ENCODE results near the gene TEAD1. TPM values are rescaled to one million over a fixed set of nuclear protein-coding genes. Genes with fewer than 3 reads are reported as not detected.

Gene TEAD1
- total RNA-seq, 2 experiments from 2014 or later: 0.25 to 0.83 TPM

- no peak overlapping the region for H3K4me3 Mint-ChIP-seq
- H3K27ac Mint-ChIP-seq: no peak overlapping the region
- no peaks in the 10 kb centered on the region for H3K4me1 Mint-ChIP-seq (ENCODE audit: low read depth)
- CTCF ChIA-PET: no interaction called here
- POLR2A ChIA-PET: no interaction called here
- peaks cover 58% of the 10 kb centered on the region for H3K27me3 Mint-ChIP-seq
- H3K36me3 Mint-ChIP-seq (ENCODE audit: low read depth): no peaks in the 10 kb centered on the region
- TF ChIP-seq, protein P1, sequence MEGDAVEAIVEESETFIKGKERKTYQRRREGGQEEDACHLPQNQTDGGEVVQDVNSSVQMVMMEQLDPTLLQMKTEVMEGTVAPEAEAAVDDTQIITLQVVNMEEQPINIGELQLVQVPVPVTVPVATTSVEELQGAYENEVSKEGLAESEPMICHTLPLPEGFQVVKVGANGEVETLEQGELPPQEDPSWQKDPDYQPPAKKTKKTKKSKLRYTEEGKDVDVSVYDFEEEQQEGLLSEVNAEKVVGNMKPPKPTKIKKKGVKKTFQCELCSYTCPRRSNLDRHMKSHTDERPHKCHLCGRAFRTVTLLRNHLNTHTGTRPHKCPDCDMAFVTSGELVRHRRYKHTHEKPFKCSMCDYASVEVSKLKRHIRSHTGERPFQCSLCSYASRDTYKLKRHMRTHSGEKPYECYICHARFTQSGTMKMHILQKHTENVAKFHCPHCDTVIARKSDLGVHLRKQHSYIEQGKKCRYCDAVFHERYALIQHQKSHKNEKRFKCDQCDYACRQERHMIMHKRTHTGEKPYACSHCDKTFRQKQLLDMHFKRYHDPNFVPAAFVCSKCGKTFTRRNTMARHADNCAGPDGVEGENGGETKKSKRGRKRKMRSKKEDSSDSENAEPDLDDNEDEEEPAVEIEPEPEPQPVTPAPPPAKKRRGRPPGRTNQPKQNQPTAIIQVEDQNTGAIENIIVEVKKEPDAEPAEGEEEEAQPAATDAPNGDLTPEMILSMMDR (IDR thresholded peaks at IDR 0.05): no peak
- no peaks in the 10 kb centered on the region for H3K9me3 Mint-ChIP-seq
- intact Hi-C loops (cut with micrococcal nuclease): no loop called here
- ATAC-seq: no peak
- DNase-seq: no peak
These were observed 9.8 kb upstream of the TEAD1 start for GRCh38 chr11:12664385-12664784.

DNA sequence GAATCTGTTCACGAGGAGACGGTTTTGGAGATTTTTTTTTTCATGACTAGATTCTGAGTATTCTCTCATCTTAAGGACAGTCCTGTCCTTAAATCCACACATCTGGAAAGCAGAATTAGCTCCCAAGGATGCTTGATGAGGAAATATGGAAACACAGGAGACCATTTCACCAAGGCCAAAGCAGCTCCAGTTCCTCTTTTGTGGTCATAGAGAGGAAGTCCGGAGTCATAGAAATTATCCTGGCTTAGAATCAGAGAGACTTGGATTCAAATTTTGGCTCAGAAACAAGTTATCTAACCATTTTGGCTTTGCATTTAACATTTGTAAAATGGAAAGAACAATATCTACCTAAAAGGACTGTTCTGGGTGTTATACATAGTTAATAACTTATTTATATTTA is 7.3 kb upstream of the TEAD1 start:
- intact Hi-C loops (cut with micrococcal nuclease): no loop called here
- Mint-ChIP-seq H3K4me3 (no peak overlapping the region), H3K9me3 (no peaks in the 10 kb centered on the region), H3K27ac (no peak overlapping the region), H3K36me3 (ENCODE audit: low read depth) (no peaks in the 10 kb centered on the region), H3K4me1 (ENCODE audit: low read depth) (no peaks in the 10 kb centered on the region), H3K27me3 (peaks cover 56% of the 10 kb centered on the region)
- TF ChIP-seq, protein P1 (IDR thresholded peaks at IDR 0.05): no peak
- ChIA-PET CTCF (no interaction called here), POLR2A (interaction anchor here (0.7 kb wide), 1 partner anchor 17 kb away, joined by 3 read pairs; no protein-coding TSS in a partner anchor)
- DNase-seq (no peak), ATAC-seq (no peak)

GRCh38 chr11:12667646-12668045 is 6.6 kb upstream of the TEAD1 start:
- DNase-seq: no peak
- Mint-ChIP-seq H3K4me1 (ENCODE audit: low read depth) (no peaks in the 10 kb centered on the region), H3K36me3 (ENCODE audit: low read depth) (no peaks in the 10 kb centered on the region), H3K9me3 (no peaks in the 10 kb centered on the region), H3K4me3 (no peak overlapping the region), H3K27me3 (peaks cover 58% of the 10 kb centered on the region), H3K27ac (no peak overlapping the region)
- TF ChIP-seq, protein P1 (IDR thresholded peaks at IDR 0.05): no peak
- CTCF ChIA-PET: no interaction called here
- intact Hi-C loops (cut with micrococcal nuclease): no loop called here
- ATAC-seq: no peak
- POLR2A ChIA-PET: no interaction called here

GRCh38 chr11:12668166-12668565 is 6.1 kb upstream of the TEAD1 start:
- intact Hi-C loops (cut with micrococcal nuclease): no loop called here
- Mint-ChIP-seq H3K36me3 (ENCODE audit: low read depth) (no peaks in the 10 kb centered on the region), H3K4me3 (no peak overlapping the region), H3K27ac (no peak overlapping the region), H3K4me1 (ENCODE audit: low read depth) (no peaks in the 10 kb centered on the region), H3K9me3 (no peaks in the 10 kb centered on the region), H3K27me3 (peaks cover 59% of the 10 kb centered on the region)
- DNase-seq: no peak
- ChIA-PET CTCF (no interaction called here), POLR2A (no interaction called here)
- no peak for ATAC-seq
- TF ChIP-seq, protein P1 (IDR thresholded peaks at IDR 0.05): no peak

DNA sequence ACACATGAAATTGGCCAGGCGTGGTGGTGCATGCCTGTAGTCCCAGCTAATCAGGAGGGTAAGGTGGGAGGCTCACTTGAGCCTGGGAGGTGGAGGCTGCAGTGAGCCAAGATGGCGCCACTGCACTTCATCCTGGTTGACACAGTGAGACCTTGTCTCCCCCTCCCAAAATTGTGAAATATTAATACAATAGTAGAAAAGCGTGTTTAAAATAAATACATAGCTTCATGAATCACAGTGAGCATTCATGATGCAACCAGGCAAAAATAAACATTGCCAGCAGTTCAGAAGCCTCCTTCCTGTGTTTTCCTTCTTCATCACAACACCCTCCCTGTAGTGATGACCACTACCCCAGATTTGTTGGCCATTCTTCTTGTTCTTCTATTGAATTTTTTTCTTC is 4.3 kb upstream of the TEAD1 start:
- ChIA-PET CTCF (no interaction called here), POLR2A (no interaction called here)
- Mint-ChIP-seq H3K36me3 (ENCODE audit: low read depth) (no peaks in the 10 kb centered on the region), H3K4me3 (no peak overlapping the region), H3K27ac (no peak overlapping the region), H3K4me1 (ENCODE audit: low read depth) (peaks cover 4% of the 10 kb centered on the region), H3K27me3 (peaks cover 58% of the 10 kb centered on the region), H3K9me3 (no peaks in the 10 kb centered on the region)
- intact Hi-C loops (cut with micrococcal nuclease): loop anchor here (10.0 kb wide), 1 partner anchor 215 kb away; no protein-coding TSS in a partner anchor
- no peak for DNase-seq
- no peak for ATAC-seq
- TF ChIP-seq, protein P1 (IDR thresholded peaks at IDR 0.05): no peak
